ENCODE results near the gene SEMA6B.
"Not testable (repeated sequence)": the region's sequence is repeated elsewhere in the genome, so short reads cannot be mapped to it uniquely, and the experiment has no call there.

Gene SEMA6B

DNA sequence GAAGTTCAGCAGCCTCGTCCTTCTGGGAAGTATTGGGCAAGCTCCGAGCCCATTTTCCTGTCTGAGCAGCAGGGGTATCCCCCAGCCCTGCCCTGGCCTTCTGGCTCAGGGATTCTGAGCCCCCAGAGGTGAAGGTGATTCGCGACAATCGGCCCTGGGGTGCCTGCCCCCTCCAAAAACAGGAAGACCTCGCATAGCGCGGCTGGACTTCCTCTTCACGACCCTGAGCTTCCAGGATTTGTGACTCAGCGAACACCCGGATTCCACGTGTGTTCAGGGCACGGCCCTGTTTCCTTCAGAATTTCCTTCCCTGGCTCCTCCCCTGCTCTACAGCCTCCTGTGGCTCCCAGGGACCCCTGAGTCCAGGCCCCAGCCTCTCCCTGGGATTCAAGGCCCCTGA, at the start of gene SEMA6B:
Gene SEMA6B (minus strand): TSS at position 116 of the 400 bp plus-strand sequence. CDS start 1,227 bp downstream, outside the sequence.
- no peak for DNase-seq

DNA sequence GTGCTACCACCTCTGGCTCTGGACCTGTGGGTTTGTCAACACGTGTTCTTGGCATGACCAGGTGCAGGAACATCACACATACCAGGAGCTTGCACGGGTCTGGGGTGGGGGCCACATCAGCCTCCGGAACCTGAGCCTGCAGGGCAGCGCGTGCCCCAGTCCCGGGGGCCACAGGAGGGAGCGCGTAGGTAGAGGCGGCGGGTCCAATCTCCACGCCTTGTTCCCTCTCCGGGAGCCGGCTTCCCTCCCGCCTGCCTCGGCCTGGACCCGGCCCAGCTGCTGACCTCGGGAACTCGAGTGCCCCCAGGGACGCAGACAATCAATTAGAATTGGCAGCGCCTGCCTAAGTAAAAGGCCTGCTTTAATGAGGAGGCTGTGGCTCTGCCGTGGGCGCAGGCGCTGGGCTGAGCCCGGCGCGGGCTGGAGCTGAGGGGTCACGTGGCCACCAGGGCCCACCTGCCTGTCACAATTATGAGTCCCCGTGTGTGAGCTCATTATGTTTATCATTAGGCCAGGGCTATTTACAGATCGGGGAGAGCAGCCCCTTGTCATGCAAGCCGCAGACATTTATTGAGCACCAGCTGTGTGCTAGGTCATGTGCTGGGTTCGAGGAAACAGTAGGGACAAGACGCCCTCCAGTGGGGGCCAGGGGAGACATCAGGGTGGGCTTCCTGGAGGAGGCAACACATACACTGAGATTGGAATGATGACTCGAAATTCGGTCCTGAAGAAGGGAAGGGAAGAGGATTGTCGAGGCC, 47.6 kb upstream of the SEMA6B start:
- DNase-seq, result peak; percentile 86

DNA sequence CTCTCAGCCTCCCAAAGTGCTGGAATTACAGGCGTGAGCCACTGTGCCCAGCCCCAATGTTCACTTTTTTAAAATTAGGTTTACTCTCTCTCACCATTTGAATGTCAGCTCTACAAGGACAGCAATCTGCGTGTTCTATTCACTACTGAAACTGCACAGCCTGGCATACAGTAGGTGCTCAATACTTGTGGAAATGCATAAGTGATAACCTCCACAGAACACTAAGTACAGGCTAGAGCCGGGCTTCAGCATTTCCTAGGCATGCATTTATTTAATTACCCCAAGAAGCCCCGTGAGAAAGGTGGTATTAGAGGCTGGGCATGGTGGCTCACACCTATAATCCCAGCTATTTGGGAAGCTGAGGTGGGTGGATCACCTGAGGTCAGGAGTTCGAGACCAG, 46.7 kb upstream of the SEMA6B start:
- no peak for DNase-seq

DNA sequence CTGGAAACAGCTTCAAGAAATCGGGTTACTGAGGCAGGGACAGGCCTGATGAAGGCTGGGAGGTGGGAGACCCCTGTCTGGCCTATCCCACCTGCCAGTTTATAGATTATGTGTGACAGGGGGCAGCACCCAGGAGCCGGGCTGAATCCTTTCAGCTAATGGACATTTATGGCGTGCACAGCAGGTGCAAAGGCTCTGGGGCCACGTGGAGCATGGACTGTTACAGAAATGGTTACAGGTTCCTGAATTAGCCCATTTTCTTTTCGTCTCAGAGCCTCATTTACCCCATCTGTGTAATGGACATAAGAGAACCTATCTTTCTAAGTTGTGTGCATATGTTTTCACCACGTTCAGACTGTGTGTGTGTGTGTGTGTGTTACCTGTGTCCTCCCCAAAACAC, 45.4 kb upstream of the SEMA6B start:
- DNase-seq, result no peak

DNA sequence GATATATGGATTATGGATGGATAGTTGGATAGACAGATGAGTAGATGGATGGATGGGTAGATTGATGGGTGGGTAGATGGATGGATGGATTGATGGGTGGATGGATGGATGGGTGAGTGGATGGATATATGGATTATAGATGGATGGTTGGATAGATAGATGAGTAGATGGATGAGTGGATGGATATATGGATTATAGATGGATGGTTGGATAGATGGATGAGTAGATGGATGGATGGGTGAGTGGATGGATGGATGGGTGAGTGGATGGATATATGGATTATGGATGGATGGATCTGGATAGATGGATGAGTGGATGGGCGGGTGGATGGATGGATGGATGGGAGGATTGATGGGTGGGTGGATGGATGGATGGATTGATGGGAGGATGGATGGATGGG, 43.4 kb upstream of the SEMA6B start:
- DNase-seq, result no peak

DNA sequence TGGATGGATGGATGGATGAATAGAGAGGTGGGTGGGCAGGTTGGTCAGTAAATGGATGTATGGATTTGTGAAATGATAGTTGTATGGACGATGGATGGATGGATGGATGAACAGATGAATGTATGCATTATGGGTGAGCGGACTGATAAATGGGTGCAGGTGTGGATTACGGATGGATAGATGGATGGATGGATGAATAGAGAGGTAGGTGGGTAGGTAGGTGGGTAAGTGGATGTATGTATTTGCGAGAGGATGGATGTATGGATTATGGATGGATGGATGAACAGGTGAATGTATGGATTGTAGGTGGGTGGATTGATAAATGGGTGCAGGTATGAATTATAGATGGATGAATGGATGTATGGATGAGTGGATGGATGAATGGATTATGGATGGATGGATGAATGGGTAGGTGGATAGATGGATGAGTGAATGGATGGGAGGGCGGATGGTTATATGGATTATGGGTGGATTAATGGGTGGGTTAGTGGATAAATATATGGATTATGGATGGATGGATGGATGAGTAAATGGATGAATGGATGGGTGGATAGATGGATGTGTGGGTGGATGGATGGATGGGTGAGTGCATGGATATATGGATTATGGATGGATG, 42.8 kb upstream of the SEMA6B start:
- no peak for DNase-seq

GRCh38 chr19:4600893-4601292, 41.4 kb upstream of the SEMA6B start:
- DNase-seq, result no peak

GRCh38 chr19:4600082-4600481, 40.6 kb upstream of the SEMA6B start:
- no peak for DNase-seq

DNA sequence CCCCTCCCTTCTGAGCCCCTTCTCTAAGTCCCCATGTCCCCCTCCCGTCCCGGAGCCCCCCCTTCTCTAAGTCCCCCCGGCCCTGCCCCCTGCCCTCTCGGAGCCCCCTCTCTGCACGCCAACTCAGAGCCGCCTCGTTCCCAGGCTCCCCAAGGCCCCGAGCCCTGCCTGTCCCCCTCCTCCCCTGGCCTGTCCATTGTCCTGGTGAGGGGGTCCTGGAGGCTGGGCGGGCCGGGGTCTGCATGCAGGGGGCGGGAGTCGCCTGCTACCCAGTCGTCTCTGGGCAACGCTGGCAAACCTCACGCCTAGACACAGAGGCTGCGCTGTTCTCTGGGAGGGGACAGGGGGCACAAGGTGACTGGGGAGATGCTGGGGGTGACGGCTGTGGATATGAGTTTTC, 39.2 kb upstream of the SEMA6B start:
- no peak for DNase-seq

DNA sequence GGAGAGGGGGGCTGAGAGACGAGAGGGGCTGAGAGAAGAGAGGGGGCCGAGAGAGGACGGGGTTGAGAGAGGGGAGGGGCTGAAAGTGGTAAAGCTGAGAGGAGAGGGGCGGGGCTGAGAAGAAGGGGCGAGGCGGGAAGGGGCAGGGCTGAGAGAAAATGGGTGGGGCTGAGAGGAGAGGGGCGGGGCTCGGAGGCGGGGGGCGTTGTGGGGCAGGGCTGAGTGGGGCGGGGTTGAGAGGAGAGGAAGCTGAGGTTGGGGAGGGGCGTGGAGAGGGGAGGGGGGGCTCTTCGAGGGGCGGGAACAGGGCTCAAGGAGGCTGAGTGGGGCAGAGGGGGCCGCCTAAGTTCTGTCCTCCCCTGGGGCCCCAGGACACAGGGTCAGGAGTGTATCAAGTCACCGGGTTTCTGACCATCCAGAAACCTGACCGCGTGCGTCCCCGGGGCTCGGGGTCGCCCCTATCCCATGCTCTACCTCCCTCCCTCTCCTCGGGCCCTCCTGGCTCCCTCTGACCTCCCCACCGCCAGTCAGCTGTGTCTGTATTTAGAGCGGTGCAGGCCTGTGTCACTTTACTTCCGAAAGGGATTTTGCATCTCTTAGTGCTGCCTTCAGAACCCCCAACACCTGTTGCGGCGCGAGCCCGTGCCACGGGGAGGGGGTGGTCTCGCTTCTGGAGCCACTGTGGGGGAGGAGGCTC, 38.6 kb upstream of the SEMA6B start:
- peak; percentile 18 for DNase-seq

- DNase-seq, result no peak
These were observed 37.9 kb upstream of the SEMA6B start for GRCh38 chr19:4597278-4597974.

DNA sequence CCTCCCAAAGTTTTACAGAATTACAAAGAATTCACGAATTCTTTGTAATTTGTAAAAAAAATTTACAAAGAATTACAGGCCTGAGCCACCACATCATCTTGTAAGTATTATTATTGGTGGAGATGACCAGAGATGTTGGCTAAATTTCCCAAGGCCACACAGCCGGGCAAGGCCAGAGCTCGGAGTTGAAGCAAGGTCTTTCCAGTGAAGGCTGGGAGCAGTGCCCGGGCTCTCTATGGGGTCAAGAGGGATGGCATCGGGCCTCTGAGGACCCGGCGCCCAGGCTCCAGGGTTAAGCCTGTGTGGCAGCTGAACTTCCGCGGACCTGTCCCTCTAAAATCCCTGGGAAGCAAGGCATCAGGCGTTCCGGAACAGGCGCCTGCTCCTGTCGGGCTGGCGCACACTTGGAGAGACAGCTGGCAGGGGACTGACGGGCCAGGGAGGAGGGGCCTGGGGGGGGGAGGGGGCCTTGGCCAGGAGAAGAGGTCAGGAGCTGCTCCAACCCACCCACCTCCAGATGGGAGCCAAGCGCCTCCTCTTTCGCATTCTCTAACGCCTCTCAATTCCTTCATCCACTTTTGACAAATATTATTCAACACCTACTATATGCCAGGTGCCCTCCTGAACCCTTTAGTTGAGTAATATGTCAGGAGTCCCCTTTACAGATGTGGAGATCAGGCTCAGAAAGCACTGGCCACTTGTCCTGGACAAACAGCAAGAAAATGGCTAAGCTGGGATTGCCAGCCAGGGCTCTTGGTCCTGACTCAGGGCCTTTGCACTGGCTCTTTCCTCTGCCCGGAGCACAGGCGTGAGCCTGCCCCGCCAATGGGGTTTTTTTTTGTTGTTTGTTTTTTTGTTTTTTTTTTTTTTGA, 36.8 kb upstream of the SEMA6B start:
- no peak for DNase-seq

DNA sequence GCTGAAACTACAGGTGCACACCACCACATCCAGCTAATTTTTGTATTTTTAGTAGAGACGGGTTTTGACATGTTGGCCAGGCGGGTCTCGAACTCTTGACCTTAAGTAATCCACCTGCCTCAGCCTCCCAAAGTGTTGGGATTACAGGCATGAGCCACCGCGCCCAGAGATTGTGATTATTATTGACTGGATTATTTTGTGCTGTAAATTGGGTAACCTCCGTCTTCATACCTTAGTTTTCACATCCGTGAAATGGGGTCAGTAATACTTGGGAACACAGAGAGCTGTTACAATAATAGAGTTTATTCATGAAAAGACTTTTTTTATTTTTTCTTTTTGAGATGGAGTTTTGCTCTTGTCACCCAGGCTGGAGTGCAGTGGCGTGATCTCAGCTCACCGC, 35.7 kb upstream of the SEMA6B start:
- DNase-seq, result not testable (repeated sequence)

- DNase-seq, result no peak
These were observed 34.7 kb upstream of the SEMA6B start for GRCh38 chr19:4594201-4594600.

- no peak for DNase-seq
These were observed 33.9 kb upstream of the SEMA6B start for GRCh38 chr19:4593409-4593851.

GRCh38 chr19:4592445-4592844, 33.0 kb upstream of the SEMA6B start:
- DNase-seq, result no peak

GRCh38 chr19:4591320-4591719, 31.8 kb upstream of the SEMA6B start:
- no peak for DNase-seq

DNA sequence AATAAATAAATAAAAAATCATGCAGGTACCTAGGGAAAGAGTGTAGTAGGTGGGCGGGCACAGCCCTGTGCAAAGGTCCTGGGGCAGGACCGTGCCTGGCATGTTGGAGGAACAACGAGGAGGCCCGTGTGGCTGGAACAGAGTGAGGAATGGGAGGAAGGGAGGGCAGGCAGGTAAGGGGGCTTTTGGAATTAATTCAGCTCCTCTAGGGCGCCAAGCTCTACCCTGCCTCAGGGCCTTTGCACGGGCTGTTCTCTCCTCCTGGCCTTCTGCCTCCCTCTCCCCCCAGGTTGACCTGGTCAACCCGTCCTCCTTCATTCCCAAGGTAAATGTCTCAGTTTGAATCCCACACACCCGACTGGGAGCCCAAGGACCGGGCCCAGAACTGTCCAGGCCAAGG, 31.1 kb upstream of the SEMA6B start:
- no peak for DNase-seq

DNA sequence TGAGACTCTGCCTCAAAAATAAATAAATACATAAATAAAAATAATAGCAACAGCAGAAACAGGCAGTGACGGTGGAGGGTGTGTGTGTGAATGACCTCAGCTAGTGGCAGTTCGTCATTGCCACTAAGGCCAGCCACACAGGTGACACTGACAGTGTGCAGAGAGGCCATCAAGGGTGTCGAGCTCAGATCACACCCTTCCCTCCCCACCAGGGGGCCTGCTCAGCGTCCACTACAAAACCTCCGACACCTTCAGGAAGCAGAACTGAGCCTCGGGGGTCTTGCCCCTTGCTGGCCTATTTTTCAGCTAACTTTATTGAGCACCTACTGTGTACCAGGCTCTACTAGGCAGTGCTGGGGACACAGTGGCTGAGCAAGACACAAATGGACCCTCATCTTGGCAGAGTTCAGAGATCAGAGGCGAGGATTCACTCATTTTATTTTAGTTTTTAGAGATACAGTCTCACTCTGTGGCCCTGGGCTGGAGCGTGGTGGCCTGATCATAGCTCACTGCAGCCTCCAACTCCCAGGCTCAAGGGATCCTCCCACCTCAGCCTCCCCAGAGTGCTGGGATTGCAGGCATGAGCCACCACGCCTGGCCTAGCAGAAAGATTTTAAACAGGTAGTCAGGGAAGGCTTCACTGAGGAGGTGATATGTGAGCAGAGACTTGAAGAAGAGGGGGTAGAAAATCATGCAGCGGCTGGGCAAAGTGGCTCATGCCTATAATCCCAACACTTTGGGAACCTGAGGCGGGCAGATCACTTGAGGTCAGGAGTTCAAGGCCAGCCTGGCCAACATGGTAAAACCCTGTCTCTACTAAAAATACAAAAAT, 30.3 kb upstream of the SEMA6B start:
- no peak for DNase-seq

DNA sequence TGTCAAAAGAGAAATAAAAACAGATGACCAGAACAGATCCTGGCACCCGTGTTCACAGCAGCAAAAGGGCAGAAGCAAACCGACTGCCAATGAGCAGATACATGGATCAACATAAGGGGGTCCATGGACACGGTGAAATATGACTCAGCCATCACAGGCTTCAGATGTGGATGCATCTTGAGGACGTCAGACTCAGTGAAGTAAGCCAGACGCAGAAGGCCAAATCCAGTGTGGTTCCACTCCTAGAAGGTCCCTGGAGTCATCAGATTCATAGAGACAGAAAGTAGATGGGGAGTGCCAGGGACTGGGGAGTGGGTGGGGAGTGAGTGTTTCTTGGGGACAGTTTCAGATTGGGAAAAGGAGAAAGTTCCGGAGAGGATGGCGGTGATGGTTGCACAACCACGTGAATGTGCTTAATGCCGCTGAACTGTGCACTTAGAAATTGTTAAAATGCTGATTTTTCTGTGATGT, 28.8 kb upstream of the SEMA6B start:
- no peak for DNase-seq

DNA sequence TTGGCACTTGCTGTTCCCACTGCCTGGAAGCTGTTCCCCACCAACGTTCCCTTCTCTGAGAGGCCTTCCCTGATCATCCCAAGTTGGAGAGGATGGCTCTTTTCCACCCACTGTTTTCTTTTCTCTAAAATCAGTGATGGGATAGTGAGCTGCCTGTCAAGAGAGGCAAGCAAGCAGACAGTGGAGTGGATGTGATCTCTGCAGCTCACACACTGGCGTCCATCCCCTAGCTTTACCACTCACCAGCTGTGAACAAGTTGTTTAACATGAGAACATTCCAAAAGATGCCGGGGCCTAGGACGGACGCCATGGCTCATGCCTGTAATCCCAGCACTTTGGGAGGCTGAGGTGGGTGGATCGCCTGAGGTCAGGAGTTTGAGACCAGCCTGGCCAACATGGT, 28.0 kb upstream of the SEMA6B start:
- DNase-seq, result no peak
